NCI-H1105 (cell line): ENCODE data around the gene XAB2.

ENCODE experiments used
- DNase-seq: peaks from one replicate; lab custom pipeline; 2025; lab: John Stamatoyannopoulos, UW

Gene XAB2

DNA sequence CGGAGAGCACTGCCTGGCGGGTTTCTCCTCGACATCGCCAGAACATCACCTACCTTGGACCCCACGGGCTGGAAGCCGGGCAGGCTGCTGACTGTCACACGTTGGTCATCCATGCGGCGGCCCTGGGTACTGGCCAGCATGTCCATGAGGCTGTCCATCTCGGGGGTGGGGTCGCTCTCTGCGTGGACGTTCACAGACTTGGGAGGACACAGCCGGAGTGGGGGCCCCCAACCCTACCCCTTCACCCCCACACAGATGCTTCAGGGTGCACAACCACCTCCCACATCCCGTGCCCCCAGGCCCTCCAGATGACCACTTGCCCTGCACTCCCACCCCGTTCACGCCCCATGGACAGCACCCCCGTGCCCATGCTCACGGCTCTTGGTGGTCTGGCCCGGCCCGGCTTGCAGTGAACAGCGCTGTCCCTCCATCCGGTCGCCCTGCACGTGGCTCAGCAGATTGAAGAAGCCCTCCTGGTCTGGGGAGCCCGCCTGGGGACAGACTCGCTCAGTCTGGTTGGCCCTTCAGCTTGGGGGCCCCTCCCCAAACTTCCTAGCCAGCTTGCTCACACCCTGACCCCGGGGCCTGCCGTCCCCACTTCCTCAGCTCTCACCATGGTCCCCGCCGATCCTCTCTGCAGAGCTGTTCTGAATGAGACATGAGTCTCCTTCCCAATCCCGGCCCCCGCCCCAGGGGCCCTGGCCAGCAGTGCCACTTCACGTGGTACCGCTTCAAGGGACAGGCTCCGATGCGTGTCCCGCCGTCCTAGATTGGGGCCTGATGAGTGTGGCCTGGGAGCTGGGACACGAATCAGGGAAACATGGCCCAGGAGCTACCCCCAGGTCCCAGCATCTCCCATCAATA, 3.2 kb upstream of the XAB2 start:
- DNase-seq, result no peak

DNA sequence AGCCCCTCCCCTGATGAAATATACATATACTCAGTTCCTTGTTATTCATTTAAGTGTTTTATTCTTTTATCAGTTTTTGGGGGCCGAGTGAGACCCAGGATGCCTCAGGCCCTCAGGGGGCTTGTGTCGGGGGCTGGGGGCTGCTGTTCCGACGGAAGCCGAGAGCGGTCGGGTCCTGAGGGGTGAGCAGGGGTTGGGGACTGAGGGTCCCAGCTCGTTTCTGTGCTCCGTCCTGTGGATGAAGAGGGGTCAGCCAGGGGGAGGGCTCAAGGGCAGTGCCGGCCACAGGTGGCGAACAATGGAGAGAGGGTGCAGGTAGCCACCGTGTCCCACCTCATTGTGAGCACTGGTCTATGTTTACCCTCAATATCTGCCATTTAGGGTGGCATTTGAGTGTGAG, 2.2 kb upstream of the XAB2 start:
- no peak for DNase-seq

GRCh38 chr19:7628589-7629311, 595 bp downstream of the XAB2 start:
- no peak for DNase-seq

DNA sequence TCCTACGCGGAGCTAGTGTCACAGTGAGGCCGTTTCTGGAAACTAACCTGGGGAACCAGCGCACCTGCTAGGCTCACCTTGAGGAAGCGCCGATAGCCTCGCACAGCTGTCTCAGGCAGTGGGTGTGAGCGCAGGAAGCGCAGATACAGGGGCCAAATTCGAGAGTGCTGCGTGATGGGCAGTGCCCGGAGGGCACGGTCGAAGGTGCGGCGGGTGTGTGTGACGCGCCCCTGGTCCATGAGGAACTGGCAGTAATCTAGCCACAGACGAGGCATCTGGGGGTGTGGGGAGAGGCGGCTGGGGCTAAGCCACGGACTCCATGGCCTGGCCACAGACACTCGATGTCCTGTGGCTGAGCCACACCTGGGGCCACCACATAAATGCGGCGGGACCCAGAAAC, 2.2 kb downstream of the XAB2 start:
- no peak for DNase-seq

DNA sequence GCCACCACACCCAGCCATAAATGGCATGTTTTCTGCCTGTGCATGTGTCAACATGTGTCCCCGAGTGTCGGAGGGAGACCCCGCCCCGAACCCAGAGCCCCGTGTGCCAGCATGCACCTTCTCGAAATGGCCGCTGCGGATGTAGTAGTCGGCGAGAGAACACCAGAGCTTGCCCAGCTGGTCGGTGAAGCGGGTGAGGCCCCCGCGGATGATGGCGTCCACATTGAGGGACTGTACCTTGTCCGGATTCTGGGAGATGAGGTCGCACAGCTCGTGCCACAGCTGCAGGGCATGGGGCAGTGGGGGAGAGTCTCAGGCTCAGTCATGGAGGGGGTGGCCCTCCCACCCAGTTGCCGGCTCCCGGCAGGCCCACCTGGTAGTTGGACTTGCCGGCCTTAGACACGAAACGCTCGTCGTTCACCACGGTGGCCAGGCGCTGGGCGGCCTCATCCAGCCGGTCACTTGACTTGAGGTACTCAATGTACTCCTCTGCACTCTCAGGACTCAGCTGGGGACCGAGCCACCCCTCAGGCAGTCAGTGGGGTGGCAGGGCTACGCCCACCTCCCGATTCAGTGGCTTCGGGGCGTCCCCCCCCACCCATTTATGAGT, 3.5 kb downstream of the XAB2 start:
- DNase-seq, result no peak

DNA sequence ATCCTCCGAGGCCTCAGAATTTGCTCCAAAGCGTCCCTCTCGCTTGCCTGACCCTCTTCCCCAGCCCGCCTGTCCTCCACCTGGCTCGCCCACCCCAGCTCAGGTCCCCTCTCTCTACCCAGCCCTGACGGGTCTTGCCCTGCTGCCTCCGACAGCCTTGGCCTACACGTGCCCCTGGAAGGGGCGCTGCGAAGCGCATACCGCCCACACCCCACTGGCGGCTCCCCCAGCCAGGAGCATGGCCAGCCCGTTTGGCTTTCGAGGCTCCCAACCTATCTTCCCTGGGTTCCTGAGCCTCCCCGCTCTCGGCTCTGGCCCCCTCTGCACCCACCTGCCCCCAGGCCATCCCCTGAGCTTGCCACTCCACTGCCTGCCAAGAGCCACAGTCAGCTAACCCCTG, 4.5 kb downstream of the XAB2 start:
- DNase-seq, result no peak

DNA sequence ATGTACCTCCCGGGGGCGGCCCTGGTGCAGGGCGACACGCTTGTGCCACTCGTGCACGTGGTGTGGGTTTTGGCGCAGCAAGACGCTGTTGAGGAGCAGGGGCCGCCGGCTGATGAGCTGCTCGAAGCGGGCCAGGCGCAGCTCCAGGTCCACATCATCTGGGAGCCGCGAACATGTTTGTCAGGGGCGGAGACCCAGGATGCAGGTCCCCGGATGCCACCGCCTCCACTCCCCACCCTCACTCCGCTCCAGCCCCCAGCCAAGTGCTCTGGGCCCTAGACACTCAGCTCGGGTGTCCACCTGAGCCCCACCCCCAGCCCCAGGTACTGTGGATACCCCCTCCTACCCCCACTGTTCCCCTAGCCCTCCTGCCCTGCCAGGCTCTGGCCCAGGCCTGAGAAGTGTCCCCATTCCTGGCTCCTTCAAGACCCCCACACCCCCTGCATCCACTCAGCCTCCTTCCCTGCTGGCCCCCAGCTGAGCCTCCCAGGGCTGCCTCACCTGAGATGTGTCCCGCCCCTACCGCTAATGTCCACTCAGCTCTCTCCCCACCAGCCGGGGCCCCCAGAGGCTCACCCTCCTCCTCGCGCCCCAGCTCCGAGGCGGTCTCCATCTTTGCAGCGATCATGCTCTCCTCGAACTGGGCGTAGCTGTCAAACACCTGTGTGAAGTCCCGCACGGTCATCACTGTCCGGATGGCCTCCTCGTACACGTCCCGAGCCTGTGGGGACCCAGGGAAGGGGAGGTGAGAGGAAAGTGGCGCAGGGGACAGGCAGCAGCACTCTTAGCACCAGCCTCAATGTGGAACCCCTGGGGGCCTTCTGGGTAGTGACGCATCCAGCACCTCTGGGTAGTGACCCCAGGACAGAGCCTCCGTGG, 5.4 kb downstream of the XAB2 start:
- DNase-seq, result no peak

DNA sequence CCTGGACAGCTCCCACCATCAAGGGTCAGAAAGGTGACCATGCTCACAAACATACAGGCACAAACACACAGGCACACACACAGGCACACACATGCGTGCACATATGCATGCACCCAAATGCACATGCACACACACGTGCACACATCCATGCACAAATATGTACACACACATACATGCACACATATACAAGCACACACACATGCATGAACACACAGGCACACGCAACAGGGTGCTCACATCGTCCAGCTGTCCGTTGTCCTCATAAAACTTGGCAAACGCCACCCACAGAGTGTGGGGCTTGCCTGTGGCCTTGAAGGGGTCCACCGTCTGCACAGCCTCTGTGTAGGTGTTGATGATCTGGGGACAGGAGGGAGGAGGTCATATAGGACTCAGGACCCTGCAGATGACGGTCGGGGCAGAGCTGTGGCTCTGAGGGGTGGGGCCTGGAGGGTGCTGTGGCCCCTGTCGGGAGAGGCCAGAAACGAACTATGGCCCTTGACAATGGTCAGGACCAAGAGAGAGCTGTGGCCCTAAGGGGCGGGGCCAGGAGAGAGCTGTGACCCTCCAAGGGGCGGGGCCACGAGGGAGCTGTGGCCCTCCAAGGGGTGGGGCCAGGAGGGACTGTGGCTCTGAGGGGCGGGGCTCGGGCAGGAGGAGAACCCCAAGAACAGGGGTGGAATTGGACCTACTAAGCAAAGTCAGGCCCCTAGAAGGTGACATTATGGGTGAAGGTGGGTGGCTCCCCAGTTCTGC, 6.2 kb downstream of the XAB2 start:
- no peak for DNase-seq

GRCh38 chr19:7620442-7621412, 8.6 kb downstream of the XAB2 start:
- DNase-seq, result no peak

- no peak for DNase-seq
Observed at GRCh38 chr19:7619671-7620441, 9.5 kb downstream of the XAB2 start.

DNA sequence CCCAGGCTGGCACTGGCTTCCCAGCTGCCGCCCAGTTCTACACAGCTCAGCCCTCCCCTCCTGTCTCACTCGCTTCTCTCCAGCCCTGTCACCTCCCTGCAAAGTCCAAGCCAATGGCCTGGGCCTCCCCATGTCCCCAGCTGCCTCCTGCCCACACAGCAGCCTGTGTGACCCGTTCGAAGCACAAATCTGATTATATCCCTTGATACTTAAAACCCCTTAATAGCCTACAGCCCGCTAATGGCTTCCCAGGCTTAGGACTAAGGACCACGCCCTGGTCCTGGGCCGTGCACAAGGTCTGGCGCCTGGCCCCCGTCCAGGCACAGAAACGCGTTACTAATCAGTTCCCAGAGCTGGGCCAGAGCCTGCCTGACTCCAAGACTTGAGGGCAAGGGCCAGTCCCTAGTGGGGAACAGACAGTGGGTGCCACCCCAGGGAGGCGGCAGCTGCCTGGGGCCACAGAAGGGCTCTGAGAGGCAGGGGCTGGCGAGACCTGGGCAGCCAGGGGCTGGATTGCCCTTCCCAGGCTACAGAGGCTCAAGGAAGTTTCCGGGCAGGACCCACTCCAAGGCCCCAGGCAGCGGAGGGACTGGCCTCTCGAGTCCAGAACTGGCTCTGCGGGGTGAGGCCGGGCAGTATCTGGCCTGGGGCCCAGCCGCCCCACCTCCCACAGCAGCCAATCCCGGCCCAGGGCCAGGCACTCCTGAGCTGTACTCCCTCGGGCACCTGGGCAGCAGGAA, 10.4 kb downstream of the XAB2 start:
- DNase-seq, result no peak

GRCh38 chr19:7618348-7618747, 11.0 kb downstream of the XAB2 start:
- DNase-seq, result no peak

GRCh38 chr19:7617735-7618134, 11.6 kb downstream of the XAB2 start:
- DNase-seq, result no peak

- DNase-seq, result no peak
Observed at GRCh38 chr19:7617172-7617571, 12.2 kb downstream of the XAB2 start.

DNA sequence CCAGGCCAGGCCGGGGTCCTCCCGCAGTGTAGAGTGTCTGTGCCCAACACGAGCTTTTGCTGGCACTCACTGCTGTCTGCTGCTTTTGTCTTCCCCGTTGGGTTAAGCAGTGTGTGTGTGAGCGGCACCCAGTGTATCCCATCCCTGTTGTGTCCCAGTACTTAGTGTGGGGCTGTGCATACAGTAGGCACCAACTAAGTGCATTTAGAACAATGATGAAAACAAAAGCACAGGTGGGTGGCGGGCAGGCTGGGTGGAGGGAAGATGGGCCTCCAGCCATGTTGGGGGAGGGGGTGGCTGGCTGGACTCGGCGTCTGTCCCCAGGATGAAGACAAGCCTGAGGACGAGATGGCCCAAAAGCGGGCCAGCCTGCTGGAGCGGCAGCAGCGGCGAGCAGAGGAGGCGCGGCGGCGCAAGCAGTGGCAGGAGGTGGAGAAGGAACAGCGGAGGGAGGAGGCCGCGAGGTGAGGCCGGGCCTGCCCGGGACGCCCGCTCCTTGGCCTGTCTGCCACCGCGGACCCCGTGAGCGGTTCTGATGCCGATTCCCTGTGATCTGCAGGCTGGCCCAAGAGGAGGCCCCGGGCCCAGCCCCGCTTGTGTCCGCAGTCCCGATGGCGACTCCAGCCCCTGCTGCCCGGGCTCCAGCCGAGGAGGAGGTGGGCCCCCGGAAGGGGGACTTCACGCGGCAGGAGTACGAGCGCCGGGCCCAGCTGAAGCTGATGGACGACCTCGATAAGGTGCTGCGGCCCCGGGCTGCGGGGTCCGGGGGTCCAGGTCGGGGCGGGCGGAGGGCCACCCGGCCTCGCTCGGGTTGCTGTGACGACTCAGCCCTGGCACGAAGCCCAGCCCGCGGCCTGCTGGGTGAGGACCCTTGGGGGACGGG, 14.2 kb downstream of the XAB2 start:
- no peak for DNase-seq

DNA sequence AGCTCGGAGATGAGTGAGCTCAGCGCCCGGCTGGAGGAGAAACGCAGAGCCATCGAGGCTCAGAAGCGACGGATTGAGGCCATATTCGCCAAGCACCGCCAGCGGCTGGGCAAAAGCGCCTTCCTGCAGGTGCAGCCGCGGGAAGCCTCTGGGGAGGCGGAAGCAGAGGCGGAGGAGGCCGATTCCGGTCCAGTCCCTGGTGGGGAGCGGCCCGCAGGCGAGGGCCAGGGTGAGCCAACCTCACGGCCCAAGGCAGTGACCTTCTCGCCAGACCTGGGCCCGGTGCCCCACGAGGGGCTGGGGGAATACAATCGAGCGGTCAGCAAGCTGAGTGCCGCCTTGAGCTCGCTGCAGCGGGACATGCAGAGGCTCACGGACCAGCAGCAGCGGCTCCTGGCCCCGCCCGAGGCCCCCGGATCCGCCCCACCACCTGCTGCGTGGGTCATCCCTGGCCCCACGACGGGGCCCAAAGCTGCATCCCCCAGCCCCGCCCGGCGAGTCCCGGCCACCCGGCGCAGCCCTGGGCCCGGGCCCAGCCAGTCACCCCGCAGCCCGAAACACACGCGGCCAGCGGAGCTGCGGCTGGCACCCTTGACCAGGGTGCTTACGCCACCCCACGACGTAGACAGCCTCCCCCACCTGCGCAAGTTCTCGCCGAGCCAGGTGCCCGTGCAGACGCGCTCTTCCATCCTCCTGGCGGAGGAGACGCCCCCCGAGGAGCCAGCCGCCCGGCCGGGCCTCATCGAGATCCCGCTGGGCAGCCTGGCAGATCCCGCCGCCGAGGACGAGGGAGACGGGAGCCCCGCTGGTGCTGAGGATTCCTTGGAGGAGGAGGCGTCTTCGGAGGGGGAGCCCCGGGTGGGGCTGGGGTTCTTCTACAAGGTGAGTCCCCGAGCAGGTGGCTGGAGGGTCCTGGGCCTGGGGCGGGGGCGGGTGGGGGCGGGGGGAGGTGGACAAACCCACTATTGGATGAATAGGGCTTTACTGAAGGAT, 16.8 kb downstream of the XAB2 start:
- no peak for DNase-seq
